ENCODE data around the gene SMCHD1.
A peak's percentile ranks its signal among the peaks of the same experiment; 100 is the strongest.

The SMCHD1 gene

GRCh38 chr18:2853926-2854664 lies 198.6 kb downstream of the SMCHD1 start:
- peak; percentile 45 for DNase-seq

Data from fibroblast of skin of back (primary cell).